ENCODE data around the gene ZNF512B. TPM values are rescaled to one million over a fixed set of nuclear protein-coding genes. Genes with fewer than 3 reads are reported as not detected.

ZNF512B gene
- total and polyA plus RNA-seq, 9 donors, result 2.5 to 24.7 (median 20.2) TPM

DNA sequence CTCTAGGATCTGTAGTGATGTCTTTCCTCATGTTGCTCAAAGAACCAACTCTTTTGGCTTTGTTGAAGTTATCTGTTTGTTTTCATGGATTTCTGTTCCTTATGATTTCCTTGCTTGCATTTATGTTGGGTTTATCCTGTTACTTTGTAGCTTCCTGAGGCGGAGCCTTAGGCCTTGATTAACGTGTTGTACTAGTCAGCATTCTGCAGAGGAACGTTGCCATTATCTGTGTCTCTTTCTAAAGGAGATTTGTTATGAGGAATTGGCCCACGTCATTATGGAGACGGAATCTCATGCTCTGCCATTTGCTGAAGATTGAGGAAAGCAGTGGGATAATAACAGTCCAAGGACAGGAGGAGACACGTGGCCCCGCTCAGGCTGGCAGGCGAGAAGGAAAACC is 43.4 kb downstream of the ZNF512B start:
- peak overlapping the region in 1 of 2 donors; percentile 37 for H3K27ac ChIP-seq
- H3K27me3 ChIP-seq, result no peaks in the 10 kb centered on the region
- no peaks in the 10 kb centered on the region for H3K9me3 ChIP-seq
- no peak for DNase-seq
- no peak for TF ChIP-seq EP300 (IDR thresholded peaks at IDR 0.05)
- no peak for TF ChIP-seq POLR2A (IDR thresholded peaks at IDR 0.05)
- TF ChIP-seq, protein P1, sequence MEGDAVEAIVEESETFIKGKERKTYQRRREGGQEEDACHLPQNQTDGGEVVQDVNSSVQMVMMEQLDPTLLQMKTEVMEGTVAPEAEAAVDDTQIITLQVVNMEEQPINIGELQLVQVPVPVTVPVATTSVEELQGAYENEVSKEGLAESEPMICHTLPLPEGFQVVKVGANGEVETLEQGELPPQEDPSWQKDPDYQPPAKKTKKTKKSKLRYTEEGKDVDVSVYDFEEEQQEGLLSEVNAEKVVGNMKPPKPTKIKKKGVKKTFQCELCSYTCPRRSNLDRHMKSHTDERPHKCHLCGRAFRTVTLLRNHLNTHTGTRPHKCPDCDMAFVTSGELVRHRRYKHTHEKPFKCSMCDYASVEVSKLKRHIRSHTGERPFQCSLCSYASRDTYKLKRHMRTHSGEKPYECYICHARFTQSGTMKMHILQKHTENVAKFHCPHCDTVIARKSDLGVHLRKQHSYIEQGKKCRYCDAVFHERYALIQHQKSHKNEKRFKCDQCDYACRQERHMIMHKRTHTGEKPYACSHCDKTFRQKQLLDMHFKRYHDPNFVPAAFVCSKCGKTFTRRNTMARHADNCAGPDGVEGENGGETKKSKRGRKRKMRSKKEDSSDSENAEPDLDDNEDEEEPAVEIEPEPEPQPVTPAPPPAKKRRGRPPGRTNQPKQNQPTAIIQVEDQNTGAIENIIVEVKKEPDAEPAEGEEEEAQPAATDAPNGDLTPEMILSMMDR (IDR thresholded peaks at IDR 0.05), result no peak
- H3K4me1 ChIP-seq (ENCODE audit: insufficient read depth), result peaks cover 2% of the 10 kb centered on the region
- H3K4me3 ChIP-seq, result no peak overlapping the region
- intact Hi-C loops (cut with DNase I), result no loop called here
- H3K36me3 ChIP-seq, result no peaks in the 10 kb centered on the region
- 32 to 62% (median 51%) methylated on average over 8 of the region's 8 CpGs for WGBS, 3 donors

GRCh38 chr20:63924241-63924640 is 45.5 kb downstream of the ZNF512B start:
- intact Hi-C loops (cut with DNase I), result no loop called here
- WGBS, 3 donors, result 68 to 82% (median 73%) methylated on average over 9 of the region's 9 CpGs

GRCh38 chr20:63923651-63924050 is 46.1 kb downstream of the ZNF512B start:
- no peak for DNase-seq
- Histone ChIP-seq H3K27me3 (no peaks in the 10 kb centered on the region), H3K4me3 (no peak overlapping the region), H3K4me1 (ENCODE audit: insufficient read depth) (peaks cover 2% of the 10 kb centered on the region), H3K36me3 (no peaks in the 10 kb centered on the region), H3K27ac (no peak overlapping the region), H3K9me3 (no peaks in the 10 kb centered on the region)
- intact Hi-C loops (cut with DNase I), result no loop called here
- WGBS, 3 donors, result 34 to 46% (median 42%) methylated on average over 8 of the region's 8 CpGs
- no peak for TF ChIP-seq EP300 (IDR thresholded peaks at IDR 0.05)
- no peak for TF ChIP-seq POLR2A (IDR thresholded peaks at IDR 0.05)
- TF ChIP-seq, protein P1 (IDR thresholded peaks at IDR 0.05), result no peak

More at GRCh38 chr20:63924241-63924640, 45.5 kb downstream of the ZNF512B start:
- Histone ChIP-seq H3K27me3 (no peaks in the 10 kb centered on the region), H3K9me3 (no peaks in the 10 kb centered on the region), H3K4me3 (no peak overlapping the region), H3K4me1 (ENCODE audit: insufficient read depth) (peaks cover 2% of the 10 kb centered on the region), H3K27ac (no peak overlapping the region), H3K36me3 (no peaks in the 10 kb centered on the region)
- no peak for TF ChIP-seq EP300 (IDR thresholded peaks at IDR 0.05)
- TF ChIP-seq, protein P1 (IDR thresholded peaks at IDR 0.05), result no peak
- TF ChIP-seq POLR2A (IDR thresholded peaks at IDR 0.05), result no peak
- no peak for DNase-seq

- Histone ChIP-seq H3K27me3 (no peaks in the 10 kb centered on the region), H3K4me3 (no peak overlapping the region), H3K27ac (no peak overlapping the region), H3K9me3 (no peaks in the 10 kb centered on the region), H3K36me3 (no peaks in the 10 kb centered on the region), H3K4me1 (ENCODE audit: insufficient read depth) (peaks cover 4% of the 10 kb centered on the region)
- 87 to 91% (median 88%) methylated on average over 23 of the region's 23 CpGs for WGBS, 3 donors
- intact Hi-C loops (cut with DNase I), result no loop called here
- no peak for DNase-seq
- TF ChIP-seq, protein P1 (IDR thresholded peaks at IDR 0.05), result no peak
- TF ChIP-seq POLR2A (IDR thresholded peaks at IDR 0.05), result no peak
- no peak for TF ChIP-seq EP300 (IDR thresholded peaks at IDR 0.05)
Measured at GRCh38 chr20:63920226-63920625, 49.5 kb downstream of the ZNF512B start.

All from ovary (tissue), 9 donors.